ENCODE measurements around the gene KLHL29.

DNA sequence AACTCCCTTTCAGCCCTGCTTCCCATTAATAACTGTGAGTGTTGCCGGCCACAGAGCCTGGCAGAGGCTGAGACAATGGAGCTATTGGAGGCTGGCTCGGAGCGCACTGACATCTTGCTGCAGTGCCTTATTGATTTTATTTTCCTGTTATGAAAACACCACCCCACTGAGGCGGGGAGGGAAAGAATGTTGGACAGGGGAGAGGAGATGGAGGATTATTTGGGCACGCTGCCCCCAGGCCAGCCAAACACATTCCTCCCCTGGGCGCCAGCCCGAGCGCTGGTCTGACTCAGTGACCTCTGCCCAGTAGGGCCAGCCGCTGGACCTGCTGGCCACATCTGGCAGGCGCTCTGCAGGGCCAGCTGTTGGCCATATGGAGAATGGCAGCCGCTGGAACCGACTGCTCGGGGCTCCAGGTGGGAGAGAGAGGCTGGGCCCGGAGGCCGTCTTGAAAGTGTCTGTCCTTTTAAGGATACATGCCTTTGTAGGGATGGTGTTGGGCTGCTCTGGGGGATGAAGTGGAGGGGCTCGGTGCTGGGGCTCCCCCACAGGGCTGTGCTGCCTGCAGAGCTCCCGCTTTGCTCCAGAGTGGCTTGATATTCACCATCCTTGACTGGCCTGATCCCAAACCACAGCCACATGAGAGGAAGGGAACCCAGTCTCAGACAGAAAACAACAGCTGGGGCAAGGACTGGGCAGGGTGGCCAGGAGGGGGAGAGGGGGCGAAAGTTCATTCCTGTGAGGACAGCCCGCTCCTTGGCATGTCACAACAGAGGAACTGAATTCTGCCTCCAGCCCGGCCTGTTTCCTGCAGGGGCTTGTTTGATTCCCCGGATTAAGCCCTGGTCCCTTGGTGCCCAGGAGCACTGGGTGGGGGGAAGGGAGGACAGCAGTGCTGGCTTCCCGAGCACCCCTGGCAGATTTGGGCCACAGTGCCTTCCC lies 179.0 kb downstream of the KLHL29 start:
- TF ChIP-seq, protein P1, sequence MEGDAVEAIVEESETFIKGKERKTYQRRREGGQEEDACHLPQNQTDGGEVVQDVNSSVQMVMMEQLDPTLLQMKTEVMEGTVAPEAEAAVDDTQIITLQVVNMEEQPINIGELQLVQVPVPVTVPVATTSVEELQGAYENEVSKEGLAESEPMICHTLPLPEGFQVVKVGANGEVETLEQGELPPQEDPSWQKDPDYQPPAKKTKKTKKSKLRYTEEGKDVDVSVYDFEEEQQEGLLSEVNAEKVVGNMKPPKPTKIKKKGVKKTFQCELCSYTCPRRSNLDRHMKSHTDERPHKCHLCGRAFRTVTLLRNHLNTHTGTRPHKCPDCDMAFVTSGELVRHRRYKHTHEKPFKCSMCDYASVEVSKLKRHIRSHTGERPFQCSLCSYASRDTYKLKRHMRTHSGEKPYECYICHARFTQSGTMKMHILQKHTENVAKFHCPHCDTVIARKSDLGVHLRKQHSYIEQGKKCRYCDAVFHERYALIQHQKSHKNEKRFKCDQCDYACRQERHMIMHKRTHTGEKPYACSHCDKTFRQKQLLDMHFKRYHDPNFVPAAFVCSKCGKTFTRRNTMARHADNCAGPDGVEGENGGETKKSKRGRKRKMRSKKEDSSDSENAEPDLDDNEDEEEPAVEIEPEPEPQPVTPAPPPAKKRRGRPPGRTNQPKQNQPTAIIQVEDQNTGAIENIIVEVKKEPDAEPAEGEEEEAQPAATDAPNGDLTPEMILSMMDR (IDR thresholded peaks at IDR 0.05; ENCODE audit: poor library complexity, severe bottlenecking) = no peak
- TF ChIP-seq EZH2 (IDR thresholded peaks at IDR 0.05; ENCODE audit: borderline replicate concordance, insufficient read depth, low read length, poor library complexity, severe bottlenecking) (no peak), POLR2AphosphoS5 (IDR thresholded peaks at IDR 0.05) (no peak)
